Astrocyte of the spinal cord (primary cell): ENCODE results near the gene NMT1.

Experiments used
- DNase-seq: peaks from one replicate; pipeline ENCODE4 v3.0.0; 2011; ENCODE audit warnings: low read depth, low spot score
- H3K4me3 ChIP-seq: 2 replicates; pipeline ENCODE4 v1.5.1; 2011; ENCODE audit warnings: low read depth, mild to moderate bottlenecking, low read length, moderate library complexity
- in situ Hi-C: cut with HindIII; loops from 2 replicates; pipeline ENCODE4 v1.10.0; 2017; ENCODE audit warnings: low sequenced_read_pairs
- TF ChIP-seq, protein P1 (sequence below): IDR thresholded peaks from 2 replicates; pipeline ENCODE4 v1.5.1; 2012; ENCODE audit warnings: low read depth, mild to moderate bottlenecking, low read length, inconsistent platforms

The NMT1 gene

DNA sequence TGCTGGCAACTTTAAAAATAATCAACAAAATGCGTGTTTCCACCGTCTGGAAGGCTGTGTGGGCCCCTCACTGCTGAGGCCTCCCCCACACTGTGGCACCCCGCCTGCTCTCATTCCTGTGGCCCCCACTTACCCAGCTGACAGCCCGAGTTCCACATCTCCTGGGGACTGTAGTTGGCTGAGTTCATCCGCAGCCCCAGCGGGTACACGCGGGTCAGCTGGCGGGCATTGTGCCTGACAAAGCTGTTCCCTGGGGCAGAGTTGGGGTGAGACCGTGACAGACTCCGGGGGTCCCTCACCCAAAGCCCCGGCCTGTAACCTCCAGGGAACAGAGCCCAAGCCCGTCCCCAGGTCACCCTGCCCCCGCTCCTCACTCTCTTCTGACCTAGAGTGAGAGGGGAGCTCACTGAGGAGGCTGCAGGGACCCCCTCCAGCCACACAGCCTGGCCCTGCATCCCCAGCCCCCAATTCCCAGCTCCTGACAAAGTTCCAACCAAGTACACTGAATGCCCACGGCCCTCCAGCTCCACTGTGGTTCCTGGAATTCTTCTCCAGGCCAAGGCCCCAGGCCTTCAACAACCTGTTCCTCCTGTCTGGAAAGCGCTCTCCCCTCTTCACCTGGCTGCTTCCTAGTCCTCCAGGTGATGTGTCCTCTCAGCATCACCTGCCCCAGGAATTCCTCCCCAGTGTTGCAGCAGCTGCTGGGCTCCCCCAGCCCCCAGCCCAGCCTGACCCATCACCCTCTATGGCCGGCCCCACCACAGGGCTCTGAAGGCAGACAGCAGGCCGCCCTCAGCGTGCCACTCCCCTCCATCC, 53.2 kb downstream of the NMT1 start:
- TF ChIP-seq, protein P1, sequence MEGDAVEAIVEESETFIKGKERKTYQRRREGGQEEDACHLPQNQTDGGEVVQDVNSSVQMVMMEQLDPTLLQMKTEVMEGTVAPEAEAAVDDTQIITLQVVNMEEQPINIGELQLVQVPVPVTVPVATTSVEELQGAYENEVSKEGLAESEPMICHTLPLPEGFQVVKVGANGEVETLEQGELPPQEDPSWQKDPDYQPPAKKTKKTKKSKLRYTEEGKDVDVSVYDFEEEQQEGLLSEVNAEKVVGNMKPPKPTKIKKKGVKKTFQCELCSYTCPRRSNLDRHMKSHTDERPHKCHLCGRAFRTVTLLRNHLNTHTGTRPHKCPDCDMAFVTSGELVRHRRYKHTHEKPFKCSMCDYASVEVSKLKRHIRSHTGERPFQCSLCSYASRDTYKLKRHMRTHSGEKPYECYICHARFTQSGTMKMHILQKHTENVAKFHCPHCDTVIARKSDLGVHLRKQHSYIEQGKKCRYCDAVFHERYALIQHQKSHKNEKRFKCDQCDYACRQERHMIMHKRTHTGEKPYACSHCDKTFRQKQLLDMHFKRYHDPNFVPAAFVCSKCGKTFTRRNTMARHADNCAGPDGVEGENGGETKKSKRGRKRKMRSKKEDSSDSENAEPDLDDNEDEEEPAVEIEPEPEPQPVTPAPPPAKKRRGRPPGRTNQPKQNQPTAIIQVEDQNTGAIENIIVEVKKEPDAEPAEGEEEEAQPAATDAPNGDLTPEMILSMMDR: no peak

DNA sequence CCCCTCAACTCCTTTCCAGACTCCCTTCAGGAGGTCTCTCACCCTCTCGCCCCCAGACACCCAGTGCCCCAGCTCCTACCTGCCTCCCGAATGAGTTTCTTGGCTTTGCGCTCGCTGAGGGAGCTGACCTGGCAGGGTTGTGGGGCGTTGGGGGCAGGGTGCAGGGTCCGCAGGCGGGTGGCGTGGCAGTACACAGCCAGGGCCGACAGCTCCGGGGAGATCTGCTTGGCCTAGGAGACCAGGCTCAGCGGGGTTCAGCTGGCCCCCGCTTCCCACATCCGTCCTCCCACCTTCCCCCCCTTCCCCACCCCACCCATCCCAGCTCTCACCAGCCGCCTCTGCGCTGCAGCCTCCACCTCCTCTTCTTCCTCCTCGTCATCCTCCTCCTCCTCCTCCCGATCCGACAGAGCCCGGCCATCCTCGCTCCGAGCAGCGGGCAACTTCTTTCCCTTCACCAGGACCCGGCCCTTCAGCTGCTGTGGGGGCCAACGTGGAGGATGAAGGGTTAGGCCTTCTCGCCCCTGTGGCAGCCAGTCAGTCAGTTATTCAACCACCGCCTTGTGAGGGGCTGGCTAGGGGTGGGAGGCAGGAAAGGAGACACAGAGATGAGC, 54.0 kb downstream of the NMT1 start:
- TF ChIP-seq, protein P1: no peak
- DNase-seq: no peak
- no peak overlapping the region for H3K4me3 ChIP-seq
- in situ Hi-C loops: no loop called here

More for the DNA sequence above, 53.2 kb downstream of the NMT1 start:
- in situ Hi-C loops: no loop called here
- no peak for DNase-seq
- H3K4me3 ChIP-seq: no peak overlapping the region

DNA sequence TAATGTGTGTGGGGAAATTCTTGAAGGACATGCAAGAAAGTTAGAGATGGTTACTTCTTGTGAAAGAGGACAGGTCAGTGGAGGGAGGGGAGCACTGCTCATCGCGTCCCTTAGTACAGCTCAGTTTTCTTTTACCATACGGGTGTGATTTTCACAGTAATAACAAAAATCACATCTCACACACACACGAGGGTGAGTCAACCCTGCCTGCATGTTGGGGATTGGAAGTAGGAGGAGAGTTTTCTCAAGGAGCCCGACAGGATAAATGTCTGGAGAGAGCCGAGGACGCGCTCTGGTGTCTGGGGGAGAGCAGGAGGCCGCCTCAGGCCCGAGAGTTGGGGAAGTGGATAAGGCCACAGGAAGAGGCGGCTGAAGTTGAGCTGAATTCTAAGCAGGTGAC, 54.8 kb downstream of the NMT1 start:
- H3K4me3 ChIP-seq: no peak overlapping the region
- TF ChIP-seq, protein P1: no peak
- peak; percentile 22 for DNase-seq
- in situ Hi-C loops: no loop called here

DNA sequence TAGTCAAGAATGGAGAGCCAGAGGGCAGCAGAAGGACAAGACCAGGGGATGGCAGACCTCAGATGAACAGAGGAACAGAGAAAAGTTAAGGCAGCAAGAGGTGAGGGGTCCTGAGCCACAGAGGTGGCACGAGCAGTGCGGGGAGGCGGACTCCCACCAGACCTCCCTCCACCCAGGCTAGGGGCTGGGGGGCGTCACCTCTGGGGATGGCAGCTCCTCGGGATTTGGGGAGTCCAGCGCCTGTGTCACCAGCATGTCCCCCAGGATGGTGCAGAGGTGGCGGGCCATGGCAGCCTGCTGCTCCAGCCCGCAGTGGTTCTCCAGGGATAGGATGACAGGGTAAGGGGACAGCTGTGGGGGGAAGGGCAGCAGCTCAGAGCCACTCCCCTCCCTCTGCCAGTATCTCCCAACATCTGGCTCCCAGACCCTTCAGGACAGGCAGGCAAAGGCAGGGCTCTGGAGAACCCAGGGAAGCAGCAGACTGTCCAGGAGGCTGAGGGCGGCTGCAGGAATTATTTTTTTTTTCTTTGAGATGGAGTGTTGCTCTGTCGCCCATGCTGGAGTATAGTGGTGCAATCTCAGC, 55.4 kb downstream of the NMT1 start:
- in situ Hi-C loops: no loop called here
- DNase-seq: no peak
- no peak overlapping the region for H3K4me3 ChIP-seq
- TF ChIP-seq, protein P1: no peak

DNA sequence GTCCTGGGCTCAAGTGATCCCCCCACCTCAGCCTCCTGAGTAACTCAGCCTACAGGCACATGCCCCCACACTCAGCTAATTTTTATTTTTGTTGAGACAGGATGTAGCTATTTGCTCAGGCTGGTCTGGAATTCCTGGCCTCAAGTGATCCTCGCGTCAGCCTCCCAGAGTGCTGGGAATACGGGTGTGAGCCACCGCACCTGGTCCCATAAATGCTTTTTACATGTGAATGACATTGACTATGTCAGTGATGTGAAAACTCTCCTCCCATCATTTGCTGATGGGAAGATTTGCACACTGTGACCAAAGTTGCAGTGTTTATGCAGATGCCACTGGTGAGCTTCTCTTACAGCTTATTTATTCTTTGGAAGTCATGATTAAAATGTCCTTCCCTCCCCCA, 56.2 kb downstream of the NMT1 start:
- in situ Hi-C loops: no loop called here
- no peak overlapping the region for H3K4me3 ChIP-seq
- DNase-seq: no peak
- TF ChIP-seq, protein P1: no peak

DNA sequence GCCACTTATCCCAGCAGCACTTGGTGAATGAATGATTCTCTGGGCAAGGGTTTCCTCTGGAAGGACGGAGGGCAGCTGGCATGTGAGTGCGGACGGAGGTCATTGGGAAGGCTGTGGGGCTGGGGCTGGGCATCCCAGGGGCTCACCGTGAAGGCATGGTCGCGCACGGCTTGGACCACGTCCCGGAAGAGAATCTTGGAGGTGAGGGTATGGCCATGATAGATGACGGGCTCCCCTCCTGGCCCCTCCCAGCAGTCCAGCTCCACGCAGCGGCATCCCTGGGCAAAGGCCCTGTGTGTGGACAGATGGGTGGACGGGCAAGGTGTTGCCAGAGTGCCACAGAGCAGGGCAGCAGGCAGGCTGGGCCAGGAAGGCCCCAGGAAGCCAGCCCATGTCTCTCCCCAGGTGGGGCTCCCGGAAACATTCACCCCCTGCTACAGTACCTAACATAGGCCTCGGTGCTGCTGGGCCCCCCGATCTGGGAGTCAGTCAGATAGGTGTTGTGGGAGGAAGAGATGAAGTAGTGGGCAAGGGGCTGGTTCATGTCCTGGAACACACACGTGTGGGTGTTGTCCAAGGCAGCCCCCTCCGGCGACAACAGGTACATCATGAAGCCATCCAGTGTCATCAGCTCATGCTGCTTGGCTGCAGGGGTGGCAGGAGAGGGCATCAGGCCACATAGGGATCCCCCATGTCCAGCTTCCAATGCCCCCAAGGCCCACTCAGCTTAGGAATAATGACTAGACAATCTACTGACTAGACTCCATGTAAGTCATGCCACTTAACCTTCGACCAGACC, 56.9 kb downstream of the NMT1 start:
- no peak for DNase-seq
- no peak overlapping the region for H3K4me3 ChIP-seq
- in situ Hi-C loops: no loop called here
- TF ChIP-seq, protein P1: no peak
